Measurements from ENCODE around the gene KRT33A. TPM values are rescaled to one million over a fixed set of nuclear protein-coding genes. Genes with fewer than 3 reads are reported as not detected.

KRT33A gene
- total RNA-seq, 1 experiment from 2014 or later: not detected

DNA sequence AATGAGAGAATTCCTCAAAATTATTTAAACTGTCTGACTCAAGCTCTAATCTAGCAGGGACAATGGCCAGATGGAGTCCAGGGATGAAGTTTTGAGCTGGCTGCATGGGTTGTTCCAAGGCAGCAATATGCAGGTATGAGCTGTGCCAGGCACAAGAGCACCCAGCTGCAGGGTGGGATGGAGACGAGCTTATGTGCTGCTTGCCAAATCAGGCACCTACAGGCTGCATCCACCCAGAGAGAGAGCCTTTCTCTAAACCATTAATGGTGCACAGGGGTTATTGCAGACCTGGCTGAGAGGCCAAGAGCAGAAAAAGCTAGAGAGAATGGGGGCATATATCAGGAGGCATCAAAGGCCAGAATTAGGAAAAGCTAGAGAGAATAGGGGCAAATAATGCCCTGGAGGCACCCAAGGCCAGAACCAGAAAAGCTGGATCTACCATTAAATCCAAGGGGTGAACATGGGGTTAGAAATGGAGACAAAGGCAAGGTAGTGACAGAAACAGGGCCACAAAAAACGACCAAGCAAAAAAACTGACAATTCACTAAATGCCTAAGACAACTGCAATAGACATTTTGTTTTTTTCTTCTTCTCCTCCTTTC lies 11.0 kb downstream of the KRT33A start:
- intact Hi-C loops (cut with micrococcal nuclease; ENCODE audit: unreplicated experiment): no loop called here
- CTCF ChIA-PET: no interaction called here

DNA sequence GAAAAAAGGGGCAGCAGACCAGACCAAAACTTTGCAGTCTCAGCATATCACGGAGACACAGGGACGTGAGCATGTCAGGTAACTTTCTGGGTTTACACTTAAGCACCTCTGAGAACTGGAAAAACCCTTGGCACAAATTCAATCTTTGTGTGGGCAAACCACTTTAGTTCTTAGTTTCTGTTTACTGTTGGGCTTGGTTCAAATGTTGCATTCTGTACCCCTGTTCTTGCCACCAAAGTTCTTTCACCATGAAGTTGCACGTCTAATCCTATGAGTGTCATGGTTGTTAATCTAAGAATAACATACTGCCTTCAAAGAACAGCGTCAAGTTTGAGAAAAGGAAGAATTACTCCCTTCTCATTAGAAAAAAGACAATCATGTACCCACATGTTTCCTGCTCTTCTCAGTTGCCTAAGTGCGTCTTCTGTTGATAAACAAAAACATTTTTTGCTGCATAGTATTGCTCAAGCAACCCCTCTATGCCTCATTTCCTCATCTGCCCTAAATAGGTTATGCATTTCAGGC lies 11.6 kb downstream of the KRT33A start:
- Histone ChIP-seq H3K4me3 (ENCODE audit: low read depth, low read length, poor library complexity, severe bottlenecking) (no peak overlapping the region), H3K27ac (ENCODE audit: low read depth, low read length, poor library complexity, severe bottlenecking) (no peak overlapping the region), H3K36me3 (ENCODE audit: insufficient read depth, low read length, poor library complexity, severe bottlenecking) (no peaks in the 10 kb centered on the region), H3K4me1 (ENCODE audit: insufficient read depth, low read length, poor library complexity, severe bottlenecking) (peaks cover 12% of the 10 kb centered on the region), H3K27me3 (replicated peaks; ENCODE audit: insufficient read depth, low read depth, low read length, poor library complexity) (no peaks in the 10 kb centered on the region), H3K9me3 (ENCODE audit: low read depth, low read length, poor library complexity, severe bottlenecking) (no peaks in the 10 kb centered on the region)
- no peak for DNase-seq (ENCODE audit: low spot score)
- ChIA-PET CTCF (no interaction called here), POLR2A (ENCODE audit: low non-redundant PET) (no interaction called here)
- intact Hi-C loops (cut with micrococcal nuclease; ENCODE audit: unreplicated experiment): no loop called here
- BruUV-seq (replicated peaks): no TSS peak
- TF ChIP-seq, protein P1, sequence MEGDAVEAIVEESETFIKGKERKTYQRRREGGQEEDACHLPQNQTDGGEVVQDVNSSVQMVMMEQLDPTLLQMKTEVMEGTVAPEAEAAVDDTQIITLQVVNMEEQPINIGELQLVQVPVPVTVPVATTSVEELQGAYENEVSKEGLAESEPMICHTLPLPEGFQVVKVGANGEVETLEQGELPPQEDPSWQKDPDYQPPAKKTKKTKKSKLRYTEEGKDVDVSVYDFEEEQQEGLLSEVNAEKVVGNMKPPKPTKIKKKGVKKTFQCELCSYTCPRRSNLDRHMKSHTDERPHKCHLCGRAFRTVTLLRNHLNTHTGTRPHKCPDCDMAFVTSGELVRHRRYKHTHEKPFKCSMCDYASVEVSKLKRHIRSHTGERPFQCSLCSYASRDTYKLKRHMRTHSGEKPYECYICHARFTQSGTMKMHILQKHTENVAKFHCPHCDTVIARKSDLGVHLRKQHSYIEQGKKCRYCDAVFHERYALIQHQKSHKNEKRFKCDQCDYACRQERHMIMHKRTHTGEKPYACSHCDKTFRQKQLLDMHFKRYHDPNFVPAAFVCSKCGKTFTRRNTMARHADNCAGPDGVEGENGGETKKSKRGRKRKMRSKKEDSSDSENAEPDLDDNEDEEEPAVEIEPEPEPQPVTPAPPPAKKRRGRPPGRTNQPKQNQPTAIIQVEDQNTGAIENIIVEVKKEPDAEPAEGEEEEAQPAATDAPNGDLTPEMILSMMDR (conservative IDR thresholded peaks at IDR 0.05; ENCODE audit: low read depth, low read length): no peak
- TF ChIP-seq EZH2 (IDR thresholded peaks at IDR 0.05; ENCODE audit: borderline replicate concordance, low read depth, low read length, poor library complexity, severe bottlenecking): no peak

More for the DNA sequence above, 11.0 kb downstream of the KRT33A start:
- Histone ChIP-seq H3K9me3 (ENCODE audit: low read depth, low read length, poor library complexity, severe bottlenecking) (no peaks in the 10 kb centered on the region), H3K4me1 (ENCODE audit: insufficient read depth, low read length, poor library complexity, severe bottlenecking) (peaks cover 12% of the 10 kb centered on the region), H3K27ac (ENCODE audit: low read depth, low read length, poor library complexity, severe bottlenecking) (no peak overlapping the region), H3K36me3 (ENCODE audit: insufficient read depth, low read length, poor library complexity, severe bottlenecking) (no peaks in the 10 kb centered on the region), H3K4me3 (ENCODE audit: low read depth, low read length, poor library complexity, severe bottlenecking) (no peak overlapping the region), H3K27me3 (replicated peaks; ENCODE audit: insufficient read depth, low read depth, low read length, poor library complexity) (no peaks in the 10 kb centered on the region)
- BruUV-seq (replicated peaks): no TSS peak
- POLR2A ChIA-PET (ENCODE audit: low non-redundant PET): no interaction called here
- TF ChIP-seq EZH2 (IDR thresholded peaks at IDR 0.05; ENCODE audit: borderline replicate concordance, low read depth, low read length, poor library complexity, severe bottlenecking): no peak
- TF ChIP-seq, protein P1 (conservative IDR thresholded peaks at IDR 0.05; ENCODE audit: low read depth, low read length): no peak
- no peak for DNase-seq (ENCODE audit: low spot score)

DNA sequence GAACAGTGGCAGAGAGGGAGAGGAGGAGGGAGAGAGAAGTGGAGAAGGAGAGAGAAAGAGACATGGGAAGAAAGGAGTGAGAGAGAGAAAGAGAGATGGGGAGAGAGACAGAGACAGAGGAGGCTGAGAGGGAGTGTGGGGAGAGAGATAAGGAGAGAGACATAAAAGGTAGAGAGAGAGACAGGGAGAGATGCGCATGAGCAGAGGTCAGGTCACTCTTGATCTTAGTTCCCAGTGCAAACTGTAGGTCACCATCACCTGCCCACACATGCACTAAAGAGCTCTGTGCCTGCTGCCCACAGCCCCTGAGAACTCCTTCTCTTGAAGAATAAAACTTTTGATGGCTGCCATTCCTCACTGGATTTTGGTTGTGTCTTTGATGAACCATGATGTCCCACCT lies 14.9 kb downstream of the KRT33A start:
- intact Hi-C loops (cut with micrococcal nuclease; ENCODE audit: unreplicated experiment): no loop called here
- no peaks in the 10 kb centered on the region for H3K27me3 ChIP-seq (replicated peaks; ENCODE audit: insufficient read depth, low read depth, low read length, poor library complexity)
- no peak overlapping the region for H3K4me3 ChIP-seq (ENCODE audit: low read depth, low read length, poor library complexity, severe bottlenecking)
- ChIA-PET CTCF (no interaction called here), POLR2A (ENCODE audit: low non-redundant PET) (no interaction called here)
- TF ChIP-seq EZH2 (IDR thresholded peaks at IDR 0.05; ENCODE audit: borderline replicate concordance, low read depth, low read length, poor library complexity, severe bottlenecking): no peak
- TF ChIP-seq, protein P1 (conservative IDR thresholded peaks at IDR 0.05; ENCODE audit: low read depth, low read length): no peak
- no peak overlapping the region for H3K27ac ChIP-seq (ENCODE audit: low read depth, low read length, poor library complexity, severe bottlenecking)
- H3K36me3 ChIP-seq (ENCODE audit: insufficient read depth, low read length, poor library complexity, severe bottlenecking): no peaks in the 10 kb centered on the region
- DNase-seq (ENCODE audit: low spot score): no peak
- H3K9me3 ChIP-seq (ENCODE audit: low read depth, low read length, poor library complexity, severe bottlenecking): no peaks in the 10 kb centered on the region
- H3K4me1 ChIP-seq (ENCODE audit: insufficient read depth, low read length, poor library complexity, severe bottlenecking): peaks cover 12% of the 10 kb centered on the region
- no TSS peak for BruUV-seq (replicated peaks)
